Renal cortex interstitium (tissue), 11 donors: ENCODE results near the gene TBC1D2. TPM values are rescaled to one million over a fixed set of nuclear protein-coding genes. Genes with fewer than 3 reads are reported as not detected.

Experiments used
- DNase-seq, 11 donors: peaks; one replicate each; pipeline ENCODE4 v3.0.0-alpha.2; 2013; ENCODE audit warnings: low read depth in 9 of 11, low spot score in 4 of 11; ENCODE audit errors: extremely low read depth in 1 of 11
- polyA plus RNA-seq, 3 donors: library from polyadenylated mRNA; unstranded; fragments of 120-200 nt; gene quantifications; one replicate each; pipeline ENCODE4 v1.2.1, GENCODE V29; 2013; ENCODE audit not compliant: insufficient read length in 3 of 3

The TBC1D2 gene
- polyA plus RNA-seq, 3 donors: 2.9 to 3.6 (median 3.5) TPM

- DNase-seq: no peak
Measured at GRCh38 chr9:98225015-98225442, 30.4 kb downstream of the TBC1D2 start.

- DNase-seq: no peak
Measured at GRCh38 chr9:98222885-98223691, 32.4 kb downstream of the TBC1D2 start.

DNA sequence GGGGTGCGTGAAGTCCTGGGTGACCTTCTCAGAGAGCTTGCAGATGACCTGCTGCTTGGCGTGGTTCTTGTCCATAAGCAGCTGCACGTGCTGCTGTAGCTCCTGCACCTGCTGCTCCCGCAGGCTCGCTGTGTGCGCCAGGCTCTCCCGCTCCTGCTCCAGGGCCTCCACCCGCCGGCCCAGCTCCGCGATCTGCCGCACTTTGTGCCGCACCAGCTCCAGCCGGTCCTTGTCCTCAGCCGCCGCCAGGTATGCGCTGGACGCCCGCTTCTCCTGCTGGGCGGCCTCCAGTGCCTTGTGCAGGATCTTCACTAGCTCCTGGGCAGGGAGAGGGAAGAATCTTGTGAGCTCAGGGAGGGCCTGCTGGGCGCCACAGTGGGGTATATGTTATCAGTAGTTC lies 34.5 kb downstream of the TBC1D2 start:
- DNase-seq: no peak

DNA sequence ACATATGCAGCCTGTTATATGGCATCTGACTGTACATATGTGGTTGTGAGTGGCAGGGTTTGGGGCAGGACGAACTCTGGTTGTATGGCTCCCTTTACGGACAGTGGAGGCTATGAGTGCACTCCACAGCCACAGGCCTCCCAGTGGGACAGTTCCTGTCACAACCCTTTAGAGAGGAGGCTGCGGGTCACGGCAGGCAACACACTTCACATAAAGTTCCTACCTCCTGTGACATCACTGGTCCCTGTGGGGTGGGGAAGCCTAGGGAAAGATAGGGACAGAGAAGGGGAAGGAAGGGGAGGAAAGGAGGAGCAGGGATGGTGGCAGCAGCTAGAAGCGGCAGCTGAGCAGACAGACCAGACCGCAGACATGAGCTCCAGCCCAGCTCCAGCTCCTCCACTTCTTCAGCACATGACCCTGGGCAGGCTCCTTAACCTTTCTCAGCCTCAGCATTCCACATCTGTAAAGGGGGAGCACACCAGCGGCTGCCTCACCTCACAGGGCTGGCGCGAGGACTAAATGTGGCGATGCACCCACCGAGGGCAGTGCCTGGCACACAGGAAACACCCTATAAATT lies 35.6 kb downstream of the TBC1D2 start:
- no peak for DNase-seq

DNA sequence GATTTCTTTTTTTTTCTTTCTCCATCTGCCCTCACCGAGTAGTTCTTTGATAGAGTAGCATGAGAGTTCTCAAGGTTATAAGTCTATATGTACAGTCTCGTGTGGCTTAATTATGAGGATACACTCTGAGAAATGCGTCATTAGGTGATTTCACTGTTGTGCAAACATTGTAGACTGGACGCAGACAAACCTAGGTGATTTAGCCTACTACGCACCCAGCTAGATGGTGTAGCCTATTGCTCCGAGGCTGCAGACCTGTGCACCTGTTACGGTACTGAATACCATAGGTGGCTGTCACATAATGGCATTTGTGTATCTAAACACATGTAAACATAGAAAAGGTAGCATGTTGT lies 36.1 kb downstream of the TBC1D2 start:
- no peak for DNase-seq

DNA sequence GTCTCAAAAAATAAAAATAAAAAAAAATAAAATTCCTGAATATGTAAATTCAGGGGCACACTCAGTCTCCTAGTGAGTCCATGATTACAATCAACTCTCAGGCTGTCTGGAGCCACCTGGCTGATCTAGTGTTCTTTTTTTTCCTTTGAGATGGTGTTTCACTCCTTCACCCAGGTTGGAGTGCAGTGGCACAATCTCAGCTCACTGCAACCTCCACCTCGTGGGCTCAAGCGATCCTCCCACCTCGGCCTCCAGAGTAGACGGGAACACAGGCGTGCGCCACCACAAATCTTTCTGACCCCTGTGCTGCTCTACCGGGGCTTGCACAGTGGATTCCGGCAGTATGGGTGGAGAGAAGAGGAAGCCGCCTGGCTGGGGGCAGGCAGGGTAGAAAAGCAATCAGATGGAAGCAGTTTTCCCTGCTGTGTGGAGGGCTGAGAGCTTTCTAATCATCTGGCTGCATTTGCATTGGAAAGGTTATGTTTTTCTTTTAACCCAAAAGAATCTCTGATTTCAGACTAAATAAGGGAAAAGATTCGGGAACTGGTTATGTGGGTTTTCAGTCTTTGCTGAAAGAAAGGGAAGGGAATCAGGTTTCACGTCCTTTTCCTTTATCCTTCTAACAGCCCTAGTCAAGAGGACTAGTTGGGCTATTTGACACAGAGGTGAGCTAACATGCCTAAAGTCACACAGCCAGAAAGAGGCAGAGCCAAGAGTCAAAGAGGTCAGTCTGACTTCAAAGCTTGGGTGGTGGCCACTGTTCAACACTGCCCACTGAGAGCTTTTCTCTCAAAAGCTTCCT lies 36.7 kb downstream of the TBC1D2 start:
- DNase-seq: no peak

DNA sequence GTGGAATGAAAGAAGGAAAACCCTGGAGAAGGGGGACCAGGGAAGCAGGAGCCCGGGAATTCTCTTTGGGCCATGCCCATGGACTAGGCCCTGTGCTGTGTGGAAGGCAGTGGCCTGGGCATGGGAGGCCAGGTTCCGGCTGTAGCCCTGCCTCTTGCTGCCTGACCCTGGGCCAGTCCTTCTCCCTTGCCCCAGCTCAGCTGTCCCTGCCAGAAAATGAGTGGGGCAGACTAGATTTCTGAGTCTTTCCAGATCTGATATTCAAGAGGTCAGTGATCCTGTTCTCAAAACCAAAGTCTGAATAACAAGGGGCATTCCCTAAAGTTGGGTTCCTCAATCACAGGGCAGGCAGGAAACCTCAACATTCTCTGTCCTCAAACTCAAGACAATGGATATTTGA lies 38.2 kb downstream of the TBC1D2 start:
- DNase-seq: no peak

DNA sequence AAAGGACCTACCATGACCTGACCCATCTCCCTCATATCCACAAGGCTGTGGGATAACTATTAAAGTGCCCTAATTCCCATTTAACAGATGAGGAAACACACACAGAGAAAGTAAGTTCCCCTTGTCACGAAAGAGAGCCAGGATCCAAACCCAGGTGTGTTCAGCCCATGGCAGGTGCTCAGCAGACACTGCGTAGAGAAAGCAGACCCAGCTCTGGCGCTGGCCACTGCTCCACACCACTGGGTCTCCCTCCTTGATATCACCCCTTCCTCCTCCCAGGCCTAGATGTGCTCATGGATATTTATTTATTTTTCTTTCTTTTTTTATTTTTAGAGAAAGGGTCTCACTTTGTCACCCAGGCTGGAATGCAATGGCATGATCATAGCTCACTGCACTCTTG lies 39.1 kb downstream of the TBC1D2 start:
- no peak for DNase-seq

DNA sequence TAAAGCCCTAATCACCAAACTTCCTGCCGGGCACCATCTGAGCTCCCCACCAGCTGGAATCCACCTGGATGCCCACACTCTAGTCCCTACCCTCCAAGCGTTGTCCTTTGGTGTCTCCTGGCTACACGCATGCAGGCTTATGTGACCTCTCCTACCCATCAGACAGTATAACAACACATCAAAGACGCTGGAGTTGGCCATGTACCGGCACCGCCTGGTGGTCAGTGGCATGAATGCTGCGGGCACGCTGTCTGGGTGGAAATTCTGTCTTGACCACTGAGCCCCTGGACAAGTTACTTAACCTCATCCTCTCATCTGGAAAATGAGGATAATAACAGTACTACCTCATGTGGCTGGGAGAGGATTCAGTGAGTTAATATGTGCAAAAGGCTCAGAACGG lies 39.6 kb downstream of the TBC1D2 start:
- DNase-seq: no peak

- no peak for DNase-seq
Measured at GRCh38 chr9:98215271-98215670, 40.2 kb downstream of the TBC1D2 start.

DNA sequence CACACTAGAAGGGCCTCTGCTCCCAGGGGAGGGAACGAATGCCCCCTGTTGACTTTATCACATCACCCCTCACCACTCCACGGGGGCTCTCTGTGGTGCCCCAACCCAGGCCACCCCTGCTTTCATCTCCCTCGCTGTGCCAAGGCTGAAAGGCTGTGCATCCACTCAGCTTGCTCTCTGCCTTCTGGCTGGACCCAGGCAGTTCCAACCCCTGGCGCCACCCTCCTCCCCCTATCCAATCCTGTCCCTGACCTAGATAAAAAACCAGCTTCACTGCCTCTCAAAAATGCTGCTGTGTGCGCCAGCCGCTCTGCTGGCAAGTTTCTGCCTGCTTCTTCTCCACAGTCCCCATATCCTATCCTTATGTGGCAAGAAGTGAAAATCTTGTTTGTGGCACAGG lies 40.6 kb downstream of the TBC1D2 start:
- DNase-seq: no peak

DNA sequence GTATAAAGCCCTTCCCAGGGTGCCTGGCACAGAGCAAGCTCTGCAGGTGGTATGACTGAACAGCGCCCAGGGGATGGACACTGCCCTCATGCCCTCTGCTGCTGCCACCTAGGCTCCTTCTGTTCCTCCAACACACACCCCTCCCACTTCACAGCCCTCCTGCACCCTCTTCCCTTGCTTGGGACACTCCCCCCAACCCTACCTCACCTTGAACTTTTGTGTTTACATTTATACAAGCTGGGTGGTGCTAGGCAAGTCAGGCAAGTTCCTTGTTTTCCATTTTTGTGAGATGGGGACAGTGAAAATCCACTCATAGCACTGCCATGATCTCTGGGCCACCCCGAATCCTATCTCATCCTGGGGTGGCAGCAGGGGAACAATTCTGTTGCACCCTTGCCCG lies 44.2 kb downstream of the TBC1D2 start:
- DNase-seq: no peak

DNA sequence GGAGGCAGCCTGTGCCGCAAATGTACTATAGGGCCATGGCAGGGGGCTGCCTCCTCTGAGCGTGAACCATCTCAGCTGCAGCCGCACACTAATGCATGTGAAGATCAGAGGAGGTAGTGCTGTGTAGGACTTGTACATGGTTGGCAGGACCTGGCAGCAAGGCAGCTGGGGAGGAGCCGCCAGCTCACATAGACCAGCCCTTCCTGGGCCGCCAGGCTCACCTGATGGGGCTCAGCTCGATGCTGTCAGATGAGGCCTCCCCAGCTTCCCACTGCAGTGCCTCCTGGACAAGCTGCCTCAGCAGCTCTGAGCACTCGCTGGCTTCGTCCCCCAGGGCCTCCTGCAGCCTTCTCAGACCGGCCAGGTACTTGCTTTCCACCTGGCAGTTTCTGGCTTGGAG lies 45.0 kb downstream of the TBC1D2 start:
- DNase-seq: no peak

GRCh38 chr9:98209530-98209929 lies 45.9 kb downstream of the TBC1D2 start:
- no peak for DNase-seq

DNA sequence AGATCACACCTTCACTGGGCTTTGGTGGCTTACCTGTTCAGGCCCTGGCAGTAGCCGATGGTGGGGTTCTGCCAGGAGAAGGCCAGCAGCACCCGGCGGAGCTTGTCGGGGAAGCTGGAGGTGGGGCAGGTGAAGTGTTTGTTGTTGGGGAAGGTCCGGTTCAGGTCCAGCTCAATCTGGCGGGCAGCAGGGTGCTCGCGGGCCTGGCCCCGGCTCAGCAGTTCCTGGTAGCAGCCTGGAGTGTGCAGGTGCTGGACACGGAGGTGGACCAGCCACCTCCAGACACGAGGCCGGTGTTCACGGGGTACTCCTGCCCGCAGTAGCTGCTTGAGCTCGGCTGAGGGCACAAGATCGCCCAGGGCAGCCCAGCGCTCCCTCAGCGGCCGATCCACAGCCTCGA lies 46.8 kb downstream of the TBC1D2 start:
- no peak for DNase-seq

- no peak for DNase-seq
Measured at GRCh38 chr9:98207606-98208005, 47.8 kb downstream of the TBC1D2 start.

- DNase-seq: no peak
Measured at GRCh38 chr9:98206754-98207153, 48.7 kb downstream of the TBC1D2 start.

GRCh38 chr9:98204692-98205091 lies 50.8 kb downstream of the TBC1D2 start:
- no peak for DNase-seq

GRCh38 chr9:98203153-98203552 lies 52.3 kb downstream of the TBC1D2 start:
- no peak for DNase-seq

DNA sequence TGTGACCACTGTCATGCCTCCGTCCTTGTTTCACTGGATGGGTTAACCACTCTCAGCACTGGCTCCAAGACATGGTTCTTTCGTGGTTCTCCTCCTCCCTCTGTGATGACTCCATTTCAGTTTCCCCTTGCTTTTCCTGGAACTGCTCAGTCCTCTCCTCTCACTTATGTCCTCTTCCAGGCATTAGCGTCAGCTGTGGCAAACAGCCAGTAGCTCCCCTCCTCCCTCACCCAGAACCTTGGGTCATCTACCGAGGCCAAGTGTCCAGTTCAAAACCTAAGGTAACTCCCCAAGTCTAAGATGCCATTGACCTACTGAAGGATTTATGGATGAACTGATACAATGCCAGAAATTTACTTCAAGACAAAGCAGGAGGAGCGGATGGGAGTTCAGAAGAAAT lies 53.2 kb downstream of the TBC1D2 start:
- DNase-seq: no peak
